Neural progenitor cell (in vitro differentiated cells): ENCODE results near the gene ENPP6.
"Not testable (repeated sequence)": the region's sequence is repeated elsewhere in the genome, so short reads cannot be mapped to it uniquely, and the experiment has no call there.

Source experiments
- EZH2 ChIP-seq: fragments of 200-600 bp; sonication (generic); IDR thresholded peaks from 2 replicates; pipeline ENCODE4 v1.6.1; 2017; ENCODE audit warnings: antibody characterized with exemption, mild to moderate bottlenecking, moderate library complexity
- TF ChIP-seq, protein P1 (sequence below): fragments of 200-600 bp; sonication (generic); IDR thresholded peaks from 2 replicates; pipeline ENCODE4 v1.5.1; 2017; ENCODE audit warnings: antibody characterized with exemption, mild to moderate bottlenecking

DNA sequence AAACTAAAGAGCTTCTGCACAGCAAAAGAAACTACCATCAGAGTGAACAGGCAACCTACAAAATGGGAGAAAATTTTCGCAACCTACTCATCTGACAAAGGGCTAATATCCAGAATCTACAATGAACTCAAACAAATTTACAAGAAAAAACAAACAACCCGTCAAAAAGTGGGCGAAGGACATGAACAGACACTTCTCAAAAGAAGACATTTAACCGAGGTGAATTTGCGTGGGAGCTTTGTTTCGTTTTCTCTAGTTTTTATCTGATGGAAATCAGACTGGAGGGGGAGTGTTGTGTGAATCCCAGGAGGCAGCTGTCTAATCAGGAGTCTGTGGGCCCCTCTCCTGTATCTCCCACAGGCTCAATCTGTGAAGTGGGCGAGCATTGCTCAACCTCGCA lies 76.8 kb downstream of the ENPP6 start:
- TF ChIP-seq, protein P1, sequence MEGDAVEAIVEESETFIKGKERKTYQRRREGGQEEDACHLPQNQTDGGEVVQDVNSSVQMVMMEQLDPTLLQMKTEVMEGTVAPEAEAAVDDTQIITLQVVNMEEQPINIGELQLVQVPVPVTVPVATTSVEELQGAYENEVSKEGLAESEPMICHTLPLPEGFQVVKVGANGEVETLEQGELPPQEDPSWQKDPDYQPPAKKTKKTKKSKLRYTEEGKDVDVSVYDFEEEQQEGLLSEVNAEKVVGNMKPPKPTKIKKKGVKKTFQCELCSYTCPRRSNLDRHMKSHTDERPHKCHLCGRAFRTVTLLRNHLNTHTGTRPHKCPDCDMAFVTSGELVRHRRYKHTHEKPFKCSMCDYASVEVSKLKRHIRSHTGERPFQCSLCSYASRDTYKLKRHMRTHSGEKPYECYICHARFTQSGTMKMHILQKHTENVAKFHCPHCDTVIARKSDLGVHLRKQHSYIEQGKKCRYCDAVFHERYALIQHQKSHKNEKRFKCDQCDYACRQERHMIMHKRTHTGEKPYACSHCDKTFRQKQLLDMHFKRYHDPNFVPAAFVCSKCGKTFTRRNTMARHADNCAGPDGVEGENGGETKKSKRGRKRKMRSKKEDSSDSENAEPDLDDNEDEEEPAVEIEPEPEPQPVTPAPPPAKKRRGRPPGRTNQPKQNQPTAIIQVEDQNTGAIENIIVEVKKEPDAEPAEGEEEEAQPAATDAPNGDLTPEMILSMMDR: not testable (repeated sequence)
- not testable (repeated sequence) for TF ChIP-seq EZH2
